Mammary epithelial cell (primary cell): ENCODE measurements around the gene KCNJ14.

Experiments used
- CTCF ChIP-seq, 2 donors: IDR thresholded peaks in 1 of 2; conservative IDR thresholded peaks in 1 of 2; 2 replicates each; pipeline ENCODE4 v1.5.1; 2011 to 2012; ENCODE audit warnings: inconsistent platforms in 2 of 2, low read length in 2 of 2, mild to moderate bottlenecking in 2 of 2, control low read depth in 1 of 2, low read depth in 1 of 2; ENCODE audit not compliant: insufficient read depth in 1 of 2; ENCODE audit errors: extremely low read depth in 1 of 2
- EZH2 ChIP-seq: IDR thresholded peaks from 2 replicates; pipeline ENCODE4 v1.6.1; 2012; ENCODE audit warnings: low read length, inconsistent platforms, borderline replicate concordance

- no peak for TF ChIP-seq CTCF (conservative IDR thresholded peaks at IDR 0.05 in 1 of 2, IDR thresholded peaks at IDR 0.05 in 1 of 2; ENCODE audit: extremely low read depth in 1 of 2, insufficient read depth in 1 of 2, low read depth in 1 of 2, low read length in 2 of 2)
- TF ChIP-seq EZH2: no peak
These were observed 38.5 kb downstream of the KCNJ14 start for GRCh38 chr19:48493718-48494401.
